HG03045 (cell line): Measurements from ENCODE around the gene FAM47E.
"Not testable (repeated sequence)": the region's sequence is repeated elsewhere in the genome, so short reads cannot be mapped to it uniquely, and the experiment has no call there.

Source experiments
- ATAC-seq: cut with Tn5 transposase; IDR thresholded peaks from one replicate; pipeline ENCODE4 v1.9.1; 2021; ENCODE audit warnings: mild to moderate bottlenecking, moderate library complexity; ENCODE audit not compliant: unreplicated experiment

The FAM47E gene

GRCh38 chr4:76224171-76224570 lies 27.4 kb upstream of the FAM47E start:
- no peak for ATAC-seq

GRCh38 chr4:76226418-76226817 lies 25.1 kb upstream of the FAM47E start:
- ATAC-seq = no peak

DNA sequence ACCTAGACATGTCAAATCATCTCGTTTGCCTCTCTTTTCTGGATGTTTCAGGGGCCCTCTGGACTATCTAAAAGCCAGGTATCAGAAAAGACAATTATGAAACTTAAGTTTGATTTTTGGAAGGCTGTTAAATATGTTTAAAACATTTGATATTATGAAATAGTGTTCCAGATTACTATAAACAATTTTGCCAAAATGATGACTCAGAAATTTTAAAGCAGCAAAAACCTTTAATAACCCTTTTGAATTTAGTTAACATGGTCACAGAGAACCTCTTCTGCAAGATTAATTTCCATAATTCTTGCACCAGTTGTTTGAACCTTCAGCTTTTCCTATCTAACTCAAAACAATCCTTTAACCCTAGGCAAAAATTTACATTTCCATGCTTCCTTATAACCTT lies 18.8 kb upstream of the FAM47E start:
- no peak for ATAC-seq

- no peak for ATAC-seq
These were observed 18.4 kb upstream of the FAM47E start for GRCh38 chr4:76233083-76233482.

- ATAC-seq = no peak
These were observed 18.0 kb upstream of the FAM47E start for GRCh38 chr4:76233529-76233928.

DNA sequence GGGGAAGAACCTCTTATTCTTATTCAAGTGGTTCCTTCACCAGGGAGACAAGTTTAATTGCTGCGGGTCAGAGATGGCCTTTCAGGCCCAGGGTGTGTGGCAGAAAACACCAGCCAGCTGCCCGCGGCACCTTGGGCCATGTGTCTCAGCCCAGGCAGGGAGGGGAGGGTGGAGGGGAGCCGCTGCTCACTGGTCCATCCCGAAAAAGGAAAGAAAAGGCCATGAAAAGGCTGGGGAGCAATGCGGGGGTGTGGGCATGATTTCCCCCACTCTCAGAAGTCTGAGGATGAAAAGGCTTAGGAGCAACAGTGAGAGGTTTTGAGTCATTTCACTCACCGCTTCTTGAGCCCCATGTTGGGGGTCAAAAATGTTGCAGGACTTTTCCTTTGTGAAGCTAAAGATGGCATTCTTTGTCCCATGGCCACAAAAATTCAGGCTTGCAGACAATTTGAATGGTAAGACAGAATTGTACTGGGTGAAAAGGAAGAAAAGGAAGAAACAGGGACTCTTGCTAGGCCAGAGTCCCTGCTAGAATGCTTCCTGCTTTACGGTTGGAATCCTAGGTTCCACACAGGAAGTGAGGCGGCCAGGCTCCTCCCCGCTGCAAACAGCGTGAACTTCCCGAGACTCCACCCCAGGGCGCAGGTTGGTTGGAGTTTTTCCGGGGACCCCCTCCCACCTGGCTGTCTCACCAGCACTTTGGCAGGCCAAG lies 17.4 kb upstream of the FAM47E start:
- no peak for ATAC-seq

- no peak for ATAC-seq
These were observed 16.9 kb upstream of the FAM47E start for GRCh38 chr4:76234679-76235044.

GRCh38 chr4:76235407-76235806 lies 16.1 kb upstream of the FAM47E start:
- ATAC-seq = no peak

DNA sequence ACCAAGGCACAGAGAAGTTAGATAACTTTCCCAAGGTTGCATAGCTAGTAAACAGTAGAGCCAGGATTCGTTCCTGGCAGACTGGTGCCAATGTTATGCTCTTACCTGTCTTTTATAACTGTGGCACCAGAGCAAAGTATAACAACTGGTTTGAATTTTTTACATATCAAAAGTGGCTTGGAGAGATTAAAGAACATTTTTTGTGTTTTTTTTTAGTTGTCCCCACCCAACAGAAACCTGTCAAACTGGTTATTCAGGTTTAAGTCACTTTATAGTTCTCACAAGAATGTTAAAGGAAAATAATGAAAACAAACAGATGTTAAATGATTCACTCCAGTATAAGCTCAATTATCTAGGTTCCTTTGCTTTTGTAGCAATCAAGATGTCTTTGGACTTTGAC lies 15.6 kb upstream of the FAM47E start:
- ATAC-seq = no peak

DNA sequence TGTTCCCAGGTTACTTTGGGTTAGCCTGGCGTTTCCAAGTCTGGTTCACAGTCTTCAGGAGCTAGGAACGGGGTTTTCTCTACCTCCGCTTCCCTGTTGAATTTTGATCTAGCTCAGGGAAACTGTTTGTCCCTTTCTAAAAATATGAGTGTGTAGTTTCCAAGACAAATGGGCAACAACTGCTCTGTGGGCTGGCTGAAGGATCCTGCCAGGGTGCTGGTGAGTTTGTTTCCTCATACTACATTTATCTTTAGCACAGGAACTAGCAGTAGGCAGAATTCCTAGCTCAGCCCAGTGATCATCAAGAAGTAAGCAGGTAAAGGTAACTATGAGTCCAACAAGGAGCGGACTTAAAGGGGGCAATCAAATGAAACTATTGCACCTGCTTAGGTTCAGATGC lies 13.3 kb upstream of the FAM47E start:
- ATAC-seq = no peak

GRCh38 chr4:76238701-76239100 lies 12.8 kb upstream of the FAM47E start:
- no peak for ATAC-seq

GRCh38 chr4:76240236-76240635 lies 11.3 kb upstream of the FAM47E start:
- no peak for ATAC-seq

GRCh38 chr4:76243877-76244276 lies 7.6 kb upstream of the FAM47E start:
- ATAC-seq = not testable (repeated sequence)

DNA sequence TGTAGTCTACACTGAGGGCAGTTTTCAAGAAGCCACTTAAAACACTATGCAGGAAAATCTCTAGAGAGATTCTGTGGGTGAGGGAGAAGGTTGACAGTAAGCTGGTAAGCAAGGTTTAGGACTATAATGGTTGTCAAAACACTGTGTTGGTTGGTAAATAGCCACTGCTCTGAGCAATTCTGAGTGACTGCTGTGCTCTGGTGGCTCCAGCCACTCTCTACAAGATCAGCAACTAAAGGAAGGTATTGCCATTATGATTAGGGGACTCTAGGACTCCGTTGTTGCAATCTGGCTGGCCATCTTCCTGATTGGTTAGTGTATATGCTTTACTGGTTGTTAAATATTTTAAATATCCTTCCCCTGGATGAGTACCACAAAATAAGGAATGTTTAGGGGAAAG lies 5.5 kb upstream of the FAM47E start:
- ATAC-seq = no peak

GRCh38 chr4:76246852-76247251 lies 4.7 kb upstream of the FAM47E start:
- ATAC-seq = no peak

GRCh38 chr4:76250962-76251361 lies 559 bp upstream of the FAM47E start:
- no peak for ATAC-seq

- ATAC-seq = no peak
These were observed 741 bp downstream of the FAM47E start for GRCh38 chr4:76252271-76252653.

DNA sequence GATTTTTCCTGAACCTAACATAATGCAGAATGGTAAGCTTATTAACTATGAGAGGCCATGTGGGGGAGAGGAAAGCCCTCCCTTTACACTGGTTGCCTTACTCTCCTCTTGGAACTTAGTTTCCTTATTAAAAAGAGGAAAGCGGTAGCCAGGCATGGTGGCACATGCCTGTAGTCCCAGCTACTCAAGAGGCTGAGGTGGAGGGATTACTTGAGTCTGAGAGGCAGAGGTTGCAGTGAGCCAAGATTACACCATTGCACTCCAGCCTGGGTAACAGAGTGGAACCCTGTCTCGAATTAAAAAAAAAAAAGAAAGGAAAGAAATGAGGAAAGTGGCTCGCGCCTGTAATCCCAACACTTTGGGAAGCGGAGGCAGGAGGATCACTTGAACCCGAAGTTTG lies 2.0 kb downstream of the FAM47E start:
- no peak for ATAC-seq

- ATAC-seq = no peak
These were observed 4.5 kb downstream of the FAM47E start for GRCh38 chr4:76256032-76256431.

DNA sequence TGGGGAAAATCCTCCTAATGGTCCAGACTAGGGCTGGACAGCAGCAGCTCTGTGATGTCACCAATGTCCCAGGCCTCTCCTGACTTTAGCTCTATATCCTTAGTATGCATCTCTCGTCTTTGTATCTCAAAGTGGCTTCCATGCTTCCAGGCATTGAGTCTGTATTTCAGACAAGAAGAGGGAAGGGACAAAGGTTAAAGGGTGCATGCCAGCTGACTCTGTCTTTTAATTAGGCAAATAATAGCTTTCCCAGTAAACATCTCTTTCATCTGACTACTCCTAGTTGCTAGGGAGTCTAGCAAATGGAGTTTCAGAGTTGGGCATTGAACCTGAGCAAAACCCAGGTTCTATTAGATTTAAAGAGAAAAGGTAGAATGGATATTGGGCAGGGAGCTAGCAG lies 5.4 kb downstream of the FAM47E start:
- no peak for ATAC-seq

GRCh38 chr4:76257824-76258223 lies 6.3 kb downstream of the FAM47E start:
- no peak for ATAC-seq

DNA sequence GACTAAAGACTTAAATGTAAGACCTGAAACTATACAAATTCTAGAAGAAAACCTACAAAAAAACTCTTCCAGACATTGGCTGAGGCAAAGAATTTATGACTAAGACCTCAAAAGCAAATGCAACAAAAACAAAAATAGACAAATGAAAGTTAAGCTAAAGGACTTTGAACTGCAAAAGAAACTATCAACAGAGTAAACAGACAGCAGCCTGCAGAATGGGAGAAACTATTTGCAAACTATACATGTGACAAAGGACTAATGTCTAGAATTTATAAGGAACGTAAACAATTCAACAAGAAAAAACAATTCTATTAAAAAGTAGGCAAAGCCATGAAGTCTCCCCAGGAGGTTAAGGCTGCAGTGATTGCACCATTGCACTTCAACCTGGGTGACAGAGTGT lies 9.1 kb downstream of the FAM47E start:
- no peak for ATAC-seq

DNA sequence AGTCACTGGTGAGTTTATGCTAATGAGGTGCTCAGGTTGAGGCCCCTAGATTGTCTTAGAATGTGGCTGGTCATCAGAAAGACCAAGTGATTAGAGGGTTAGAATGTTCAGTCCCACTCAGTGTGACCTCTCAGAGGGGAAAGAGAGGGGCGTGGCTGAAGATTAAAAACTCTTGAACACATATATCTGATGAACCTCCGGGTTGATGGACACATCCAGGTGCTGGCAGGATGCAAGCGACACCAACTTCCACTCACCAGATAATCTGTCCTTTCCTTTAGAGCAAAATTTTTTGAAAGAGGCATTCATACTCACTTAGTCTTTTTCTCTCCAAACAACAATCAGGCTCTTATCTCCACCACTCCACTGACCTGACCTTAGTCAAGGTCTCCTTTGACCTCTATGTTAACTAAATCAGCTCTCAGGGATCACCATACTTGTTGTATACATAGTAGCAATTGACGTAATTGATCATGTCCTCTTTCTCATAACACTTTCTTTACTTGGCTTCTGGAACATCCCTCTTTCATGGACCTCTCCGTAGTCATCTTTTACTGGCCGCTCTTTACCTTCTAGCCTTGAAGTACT lies 14.2 kb downstream of the FAM47E start:
- ATAC-seq = no peak
